UCSD-AML1 (cell line): ENCODE results near the gene SLC6A11.

Experiments used
- DNase-seq: peaks from one replicate; lab custom pipeline; 2025; ENCODE audit not compliant: unreplicated experiment; lab: John Stamatoyannopoulos, UW

Gene SLC6A11

DNA sequence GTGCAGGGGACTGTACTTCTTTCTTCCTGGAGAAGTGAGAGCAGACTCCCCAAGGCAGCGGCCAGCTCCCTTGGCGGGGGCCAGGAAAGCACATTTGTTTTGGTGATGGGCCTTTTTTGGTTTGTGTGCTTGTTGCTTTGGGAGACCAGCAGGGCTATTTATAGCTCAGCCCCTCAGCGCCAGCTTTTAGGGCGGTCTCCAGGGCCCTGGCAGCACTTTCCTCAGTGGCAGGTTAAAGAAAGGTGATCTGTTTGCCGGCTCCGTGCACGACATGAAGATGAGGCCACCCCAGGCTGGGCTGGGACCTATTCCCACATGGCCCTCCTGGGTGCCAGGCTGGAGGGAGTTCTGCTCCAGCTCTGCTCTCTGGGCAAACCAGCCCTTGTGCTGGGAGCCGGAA, 21.8 kb downstream of the SLC6A11 start:
- DNase-seq = no peak

DNA sequence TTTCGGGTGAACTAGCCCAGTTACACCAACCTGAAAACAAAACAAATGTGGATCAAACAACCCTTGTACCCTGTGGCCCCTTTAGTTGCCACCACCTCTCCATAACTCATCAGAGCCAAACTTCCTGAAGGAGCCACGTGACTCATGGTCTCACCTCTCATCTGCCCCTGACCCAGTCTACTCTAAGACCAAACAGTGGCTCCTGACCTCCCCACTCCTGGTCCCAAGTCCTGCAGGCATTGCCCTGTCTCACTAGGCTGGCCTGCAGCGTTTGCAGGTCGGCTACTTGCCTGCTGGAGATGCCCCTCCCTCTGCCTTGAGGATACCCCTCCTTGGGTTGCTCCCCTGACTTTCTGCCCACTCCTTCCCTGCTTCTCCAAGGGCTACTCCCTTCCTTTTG, 23.1 kb downstream of the SLC6A11 start:
- no peak for DNase-seq

DNA sequence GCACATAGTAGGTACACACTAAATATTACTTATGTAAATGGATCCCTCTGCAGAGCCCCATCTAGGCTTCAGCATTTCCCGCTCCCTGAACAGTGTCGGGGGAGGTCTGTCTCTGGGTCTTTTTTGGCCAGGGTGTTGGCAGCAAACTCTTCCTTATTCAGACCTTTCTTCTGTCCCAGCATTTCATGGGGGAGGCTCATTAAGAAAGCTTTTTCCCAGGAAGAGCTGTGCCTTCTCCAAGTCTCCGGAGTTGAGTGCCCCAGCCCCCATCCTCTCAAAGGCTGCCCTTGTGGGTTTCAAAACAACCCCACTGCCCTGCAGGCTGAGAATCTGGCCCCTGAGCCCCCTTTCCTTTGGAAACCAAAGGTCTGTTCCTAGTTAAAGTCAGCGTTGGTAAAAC, 25.1 kb downstream of the SLC6A11 start:
- DNase-seq = no peak

DNA sequence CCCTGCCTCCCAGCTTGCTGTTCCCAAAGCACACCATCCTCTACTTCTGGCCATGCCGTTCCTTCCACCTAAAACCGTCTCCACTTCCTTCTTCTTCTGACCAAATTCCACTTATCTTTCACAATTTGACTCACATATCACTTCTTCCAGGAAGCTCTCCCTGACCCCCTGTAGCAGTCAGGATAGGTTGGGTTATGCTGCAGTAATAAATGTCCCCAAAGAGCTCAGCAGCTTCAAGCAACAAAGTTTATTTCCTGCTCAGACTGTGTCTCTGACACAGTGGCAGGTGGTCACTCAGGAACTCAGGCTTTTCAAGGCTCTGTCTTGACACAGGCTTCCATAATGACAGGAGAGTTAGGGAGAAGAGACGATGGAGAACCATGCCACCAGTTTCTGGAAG, 27.4 kb downstream of the SLC6A11 start:
- DNase-seq = no peak

DNA sequence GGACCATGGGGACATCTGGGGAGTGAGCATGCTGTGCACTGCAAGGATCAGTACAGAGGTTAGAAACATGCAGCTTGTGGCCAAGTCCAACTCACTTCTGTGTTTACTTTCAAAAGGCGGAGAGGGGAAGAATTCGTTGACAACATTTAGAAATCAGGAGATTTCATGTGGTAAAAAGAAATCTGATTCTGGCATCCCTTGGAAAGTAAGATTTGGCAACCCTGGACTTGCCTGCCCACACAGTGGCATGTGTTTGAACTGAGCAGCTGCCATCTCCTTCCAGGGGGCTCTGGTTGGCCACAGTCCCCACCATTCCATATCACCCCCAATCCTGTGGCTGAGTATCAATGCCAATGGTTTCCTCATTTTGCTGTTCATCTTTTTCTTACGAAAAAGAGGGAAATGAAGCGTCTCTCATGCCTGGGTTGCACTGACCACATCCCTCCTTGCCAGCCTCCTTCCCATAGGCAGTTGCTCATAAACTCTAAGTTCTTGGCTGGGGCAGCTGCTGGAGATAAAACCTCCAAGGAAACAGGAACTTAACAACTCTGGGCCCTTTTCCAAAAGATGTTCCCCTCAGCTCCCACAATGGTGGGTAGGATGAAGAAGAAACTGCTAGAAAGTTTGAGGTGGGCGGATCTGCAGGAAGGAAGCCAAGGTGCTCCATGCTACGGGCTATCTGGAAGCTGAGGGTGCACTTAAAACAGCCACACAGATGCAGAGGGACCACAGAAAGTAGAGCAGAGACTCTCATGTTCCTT, 29.2 kb downstream of the SLC6A11 start:
- no peak for DNase-seq

DNA sequence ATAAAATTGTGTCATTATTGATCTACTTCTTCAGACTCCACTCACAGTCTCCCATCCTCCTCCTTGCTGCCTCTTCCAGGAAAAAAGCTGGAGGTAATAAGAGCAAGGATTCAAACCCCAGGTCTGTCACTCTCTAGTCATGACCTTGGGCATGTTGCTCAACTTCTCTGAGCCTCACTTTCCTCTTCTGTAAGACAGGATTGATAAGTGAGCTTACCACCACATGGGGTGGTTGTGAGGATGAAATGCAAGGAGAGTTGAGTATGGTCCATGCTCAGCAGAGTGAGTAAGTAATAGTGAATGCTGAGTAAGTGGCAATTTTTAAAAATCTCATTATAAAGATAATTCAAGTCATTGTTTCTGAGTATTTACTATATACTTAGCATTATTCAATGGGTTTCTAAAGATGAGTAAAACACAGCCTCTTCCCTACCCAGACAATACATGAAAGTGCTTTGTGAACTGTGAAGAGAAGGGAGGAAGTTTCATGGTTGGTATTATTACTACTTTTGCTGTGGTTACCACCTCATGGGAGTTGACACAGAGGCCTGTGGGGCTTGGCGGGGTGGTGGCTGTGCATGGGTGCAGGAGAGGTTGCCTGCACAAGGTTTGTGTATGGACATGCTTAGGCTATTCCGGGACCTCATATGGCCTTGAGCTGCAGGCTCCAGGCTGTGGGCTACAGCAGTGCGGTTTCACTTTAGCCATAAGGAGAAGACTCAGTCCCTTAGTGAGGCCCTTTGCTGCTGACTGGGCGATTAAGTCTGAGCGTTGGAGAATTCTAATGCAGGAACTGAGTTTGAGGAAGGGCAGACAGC, 30.0 kb downstream of the SLC6A11 start:
- no peak for DNase-seq

DNA sequence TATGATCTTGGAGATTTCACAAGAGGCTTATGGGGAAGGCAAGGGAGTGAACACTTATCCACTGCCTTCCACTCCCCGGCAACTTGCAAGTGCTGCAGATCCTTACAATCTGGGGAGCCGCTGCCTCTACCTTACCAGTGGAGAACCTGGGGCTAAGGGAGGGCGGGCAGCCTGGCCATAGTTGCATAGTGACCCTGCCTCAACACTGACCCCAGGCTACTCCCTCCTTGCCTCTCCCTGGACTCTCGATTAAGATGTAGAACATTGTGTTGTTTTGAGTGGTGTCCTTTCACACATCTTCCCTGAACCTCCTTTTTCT, 30.6 kb downstream of the SLC6A11 start:
- DNase-seq = no peak

DNA sequence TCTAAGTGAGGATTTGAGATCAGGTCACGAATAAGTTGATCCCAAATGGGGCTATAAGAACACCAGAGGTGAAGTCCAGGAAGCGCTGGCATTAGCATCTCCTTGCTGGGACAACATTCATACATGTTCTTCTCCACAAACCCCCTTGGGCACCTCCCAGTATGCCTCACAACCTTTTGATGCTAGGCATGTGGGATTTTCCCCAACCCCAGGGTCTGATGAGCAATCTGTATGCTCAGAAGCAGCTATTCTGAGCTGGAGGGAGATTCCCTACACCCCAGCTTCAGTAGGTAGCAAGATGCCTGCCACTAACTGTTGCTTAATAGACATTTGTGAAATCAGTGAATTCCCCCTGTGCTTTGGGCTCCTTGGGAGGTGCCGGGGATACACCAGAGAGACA, 32.2 kb downstream of the SLC6A11 start:
- DNase-seq = no peak

DNA sequence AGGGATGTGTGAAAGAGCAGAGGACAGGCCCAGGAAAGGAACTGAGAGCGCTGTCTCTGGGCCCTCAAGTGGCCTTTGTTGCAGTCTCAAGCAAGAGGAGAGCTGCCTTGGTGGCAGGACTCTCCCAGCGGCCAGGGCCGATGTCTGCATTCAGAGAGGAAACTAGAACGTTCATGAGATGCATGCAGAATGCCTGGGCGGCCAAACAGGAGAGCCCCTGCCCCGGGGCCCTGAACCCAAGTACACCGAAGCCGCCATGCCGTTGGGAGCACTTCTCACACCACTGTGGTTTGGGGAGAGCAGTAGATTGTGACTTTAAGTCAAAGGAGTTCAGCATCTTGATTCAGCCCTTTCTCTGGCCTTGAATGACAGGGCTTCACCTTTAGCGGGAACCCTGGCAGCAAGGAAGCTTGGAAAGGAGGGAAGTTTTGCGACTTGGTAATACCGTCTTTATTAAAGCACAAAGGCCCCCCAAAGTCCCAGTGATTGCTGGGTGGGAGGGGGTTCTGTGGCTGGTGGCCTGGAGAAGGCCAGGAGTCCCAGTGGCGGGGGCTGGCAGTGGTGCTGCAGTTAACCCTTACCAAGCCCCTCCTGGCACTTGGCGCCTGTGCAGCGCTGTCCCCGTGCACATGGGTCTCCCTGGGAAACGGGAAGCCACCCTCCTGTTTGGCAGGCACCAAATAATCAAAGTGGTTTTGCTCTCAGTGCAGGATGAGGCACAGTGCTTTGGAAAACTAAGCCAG, 36.2 kb downstream of the SLC6A11 start:
- DNase-seq = no peak

DNA sequence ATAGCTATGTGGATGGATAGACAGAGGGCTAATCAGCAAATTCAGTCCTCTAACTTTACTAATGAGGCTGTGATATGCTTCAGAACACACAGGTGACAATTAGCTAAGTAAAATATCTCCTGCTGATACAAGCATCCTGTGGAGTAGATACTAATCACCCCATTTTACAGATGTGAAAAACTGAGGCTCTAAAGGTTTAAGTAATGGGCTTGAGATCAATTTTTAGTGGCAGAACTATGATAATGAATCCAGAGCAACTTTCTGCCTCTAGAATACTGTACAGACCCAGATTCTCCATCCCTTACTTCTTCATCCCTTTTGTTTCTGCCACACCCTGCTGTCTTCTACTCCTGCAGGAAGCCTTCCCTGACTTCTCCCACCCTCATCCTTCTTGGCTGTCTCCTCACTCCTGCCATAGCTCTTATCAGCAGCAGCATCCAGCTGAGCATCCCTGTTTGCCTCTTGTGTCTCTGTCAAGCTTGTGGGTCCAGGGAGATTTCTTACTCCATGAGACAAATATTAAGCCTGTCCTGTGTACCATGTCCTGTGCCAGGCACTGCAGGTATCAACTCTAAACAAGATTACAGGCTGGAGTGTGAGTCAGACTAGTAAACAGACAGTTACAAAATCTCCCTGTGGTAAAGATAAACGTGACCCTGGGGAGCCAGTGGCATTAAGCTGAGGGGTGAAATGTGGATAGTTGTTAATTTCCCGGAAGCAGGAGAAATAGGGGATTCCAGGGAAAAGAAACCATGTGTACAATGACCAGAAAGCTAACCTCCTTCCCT, 39.2 kb downstream of the SLC6A11 start:
- no peak for DNase-seq

DNA sequence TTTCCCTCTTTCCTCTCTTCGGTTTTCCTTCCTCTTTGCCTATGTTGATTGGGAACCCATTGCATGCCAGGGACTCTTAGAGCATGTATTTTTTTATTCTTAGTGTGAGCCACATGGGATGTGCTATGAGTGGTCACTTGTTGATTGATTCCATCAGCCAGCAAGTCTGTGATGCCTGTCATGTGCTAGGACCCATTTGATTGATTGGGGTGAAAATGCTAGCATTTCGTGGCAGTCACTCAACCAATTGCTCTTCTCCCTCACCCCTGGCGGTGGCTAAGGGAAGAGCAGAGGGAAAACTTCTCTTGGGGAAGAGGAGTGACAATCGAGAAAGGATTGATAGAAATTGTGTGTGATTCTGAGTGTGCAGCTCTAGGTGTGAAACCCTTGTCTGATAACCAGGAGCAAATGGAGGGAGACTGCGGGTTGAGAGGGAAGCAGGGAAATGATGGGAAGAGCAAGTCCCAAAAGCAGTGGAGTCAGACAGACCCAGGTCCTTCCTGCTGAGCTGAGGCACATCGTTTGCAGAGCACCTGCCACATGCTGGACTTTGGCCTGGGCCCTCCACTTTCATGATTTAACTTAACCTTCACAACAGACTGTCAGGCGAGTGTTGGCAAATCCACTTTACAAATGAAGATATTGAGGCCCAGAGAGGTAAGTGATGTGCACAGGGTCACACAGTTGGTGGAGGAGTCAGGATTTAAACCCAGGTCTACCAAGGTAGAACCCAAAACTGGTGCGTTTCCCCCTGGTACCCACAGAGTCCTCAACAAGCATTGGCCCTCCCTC, 40.0 kb downstream of the SLC6A11 start:
- DNase-seq = no peak

DNA sequence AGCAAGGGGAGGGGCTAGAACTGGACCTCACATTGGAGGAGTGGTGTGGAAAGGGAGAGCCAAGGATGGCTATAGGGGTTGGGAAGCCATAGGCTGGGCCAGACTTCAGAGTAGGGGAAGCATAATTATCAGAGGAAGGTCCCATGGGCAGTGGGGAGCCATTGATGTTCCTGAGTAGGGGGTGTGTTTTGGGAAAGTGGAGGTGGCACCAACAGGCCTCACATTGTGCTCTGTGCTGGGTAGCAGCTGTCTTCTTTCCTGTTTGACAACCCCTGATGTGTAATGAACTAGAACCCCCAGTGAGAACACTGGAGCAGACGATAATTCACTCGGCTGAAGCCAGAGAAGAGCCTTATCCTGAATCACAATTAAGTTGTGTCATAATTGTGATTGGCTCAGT, 41.2 kb downstream of the SLC6A11 start:
- DNase-seq = no peak

DNA sequence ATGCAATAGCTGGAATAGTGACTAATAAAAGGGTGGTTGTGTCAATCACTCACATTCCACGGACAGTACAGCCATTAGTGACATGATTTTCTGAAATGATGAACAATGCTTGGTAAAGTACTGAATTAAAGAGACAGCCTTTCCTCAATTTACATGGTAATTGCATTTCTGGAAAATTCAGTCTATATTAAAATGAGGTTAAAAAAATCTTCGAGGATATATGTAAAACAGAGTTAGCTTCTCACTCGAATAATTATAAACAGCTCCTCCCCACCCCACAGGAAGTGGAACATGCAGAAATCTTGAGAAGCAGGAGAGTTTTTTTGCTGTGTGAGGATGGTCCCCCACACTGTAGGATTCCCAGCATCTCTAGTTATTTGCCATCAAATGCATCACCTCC, 42.1 kb downstream of the SLC6A11 start:
- no peak for DNase-seq

DNA sequence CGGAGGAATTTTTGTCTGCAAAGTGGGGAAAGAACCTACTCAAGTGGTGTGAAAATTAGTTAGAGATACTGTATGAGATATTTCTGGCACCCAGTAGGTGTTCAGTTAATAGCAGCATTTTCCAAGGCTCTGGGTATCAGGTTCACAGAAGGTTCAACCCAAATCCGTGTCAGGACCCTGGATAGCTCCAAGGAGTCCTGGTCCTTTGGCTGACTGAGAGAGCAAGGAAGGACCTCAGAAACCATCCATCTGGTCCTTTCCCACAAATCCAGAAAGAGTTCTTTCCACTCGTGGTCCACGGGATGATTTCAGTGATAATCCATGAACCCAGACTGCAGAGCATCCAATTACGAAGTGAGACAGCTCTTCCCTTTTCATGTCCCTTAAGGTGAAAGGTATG, 51.4 kb downstream of the SLC6A11 start:
- DNase-seq = no peak

DNA sequence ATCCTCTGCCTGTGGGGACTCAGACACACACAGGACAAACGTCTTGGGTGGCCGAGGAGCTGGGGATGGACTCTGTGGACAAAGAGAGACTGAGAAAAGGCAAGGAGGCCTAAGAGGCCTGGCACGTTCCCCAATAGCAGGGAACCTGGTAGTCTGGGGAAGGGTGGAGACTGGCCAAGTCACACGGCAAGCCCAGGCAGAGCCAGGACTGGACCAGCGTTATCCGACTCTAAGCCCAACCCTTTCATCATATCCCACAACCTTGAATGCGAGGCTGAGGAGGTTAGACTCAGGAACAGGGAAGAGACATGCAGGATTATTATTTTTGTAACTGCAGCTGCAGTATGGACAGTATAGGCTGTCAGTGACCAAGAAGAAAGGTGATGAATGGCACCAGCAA, 53.4 kb downstream of the SLC6A11 start:
- DNase-seq = no peak

DNA sequence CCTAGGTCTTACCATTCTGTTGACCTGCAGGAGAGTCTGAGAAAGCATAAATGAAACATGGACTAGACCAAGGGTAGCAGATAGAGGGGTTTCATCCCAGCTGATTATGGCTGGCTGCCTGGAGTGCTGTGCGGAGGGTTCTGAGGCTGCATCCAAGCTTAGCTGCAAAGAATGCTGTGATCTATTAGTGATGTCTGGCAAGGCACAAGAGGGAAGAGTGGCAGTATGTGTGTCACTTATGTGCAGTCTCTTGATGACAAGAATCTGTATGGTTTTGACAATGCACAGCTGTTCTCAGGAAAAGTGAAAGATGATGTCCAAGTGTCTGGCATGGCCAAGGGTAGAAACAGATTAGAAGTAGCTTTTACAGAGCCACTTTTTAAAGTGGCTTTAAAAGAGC, 54.3 kb downstream of the SLC6A11 start:
- DNase-seq = no peak

DNA sequence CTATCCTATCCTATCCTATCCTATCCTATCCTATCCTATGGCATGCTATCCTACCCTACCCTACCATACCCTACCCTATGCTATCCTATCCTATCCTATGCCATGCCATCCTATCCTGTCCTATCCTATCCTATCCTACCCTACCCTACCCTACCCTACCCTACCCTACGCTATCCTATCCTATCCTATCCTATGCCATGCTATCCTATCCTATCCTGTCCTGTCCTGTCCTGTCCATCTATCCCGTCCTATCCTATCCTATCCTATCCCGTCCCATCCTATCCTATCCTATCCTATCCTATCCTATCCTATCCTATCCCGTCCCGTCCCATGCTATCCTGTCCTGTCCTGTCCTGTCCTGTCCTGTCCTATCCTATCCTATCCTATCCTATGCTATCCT, 57.4 kb downstream of the SLC6A11 start:
- DNase-seq = no peak

DNA sequence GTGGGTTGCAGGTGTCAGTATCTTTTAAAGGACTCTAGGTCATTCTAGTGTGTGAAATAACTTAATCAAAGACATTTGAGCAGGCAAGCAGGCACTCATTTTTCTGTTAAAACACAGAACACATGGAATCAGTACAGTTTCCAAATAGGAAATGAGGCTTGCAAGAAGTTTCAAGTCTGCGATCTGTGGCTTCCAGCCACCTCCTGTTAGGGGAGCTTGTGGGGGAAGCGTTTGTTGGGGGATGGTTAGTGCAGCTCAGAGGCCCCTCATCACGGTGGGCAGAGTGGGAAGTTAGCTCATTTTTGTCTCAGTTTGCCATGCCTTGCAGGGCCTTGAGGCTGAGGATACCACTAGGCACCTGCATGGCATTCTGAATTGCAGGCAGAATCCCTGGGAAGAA, 59.9 kb downstream of the SLC6A11 start:
- DNase-seq = no peak

DNA sequence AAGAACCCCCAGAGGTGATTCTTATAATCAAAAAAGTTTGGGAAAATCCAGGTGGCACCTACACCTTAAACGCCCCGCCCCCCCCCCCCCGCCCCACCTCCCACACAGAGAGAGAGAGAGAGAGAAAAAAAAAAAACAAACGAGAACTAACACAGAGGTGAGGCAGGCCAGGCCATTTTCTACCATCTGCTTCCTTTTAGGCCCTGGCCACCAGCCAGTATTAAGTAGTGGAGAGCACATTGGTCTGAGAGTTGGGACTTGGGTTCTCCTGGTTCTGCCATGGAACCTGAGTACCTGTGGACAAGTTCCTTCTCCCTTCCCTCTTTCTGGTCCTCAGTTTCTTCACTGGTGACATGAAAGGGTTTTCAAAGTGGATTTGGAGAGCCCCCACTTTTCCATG, 60.6 kb downstream of the SLC6A11 start:
- no peak for DNase-seq

DNA sequence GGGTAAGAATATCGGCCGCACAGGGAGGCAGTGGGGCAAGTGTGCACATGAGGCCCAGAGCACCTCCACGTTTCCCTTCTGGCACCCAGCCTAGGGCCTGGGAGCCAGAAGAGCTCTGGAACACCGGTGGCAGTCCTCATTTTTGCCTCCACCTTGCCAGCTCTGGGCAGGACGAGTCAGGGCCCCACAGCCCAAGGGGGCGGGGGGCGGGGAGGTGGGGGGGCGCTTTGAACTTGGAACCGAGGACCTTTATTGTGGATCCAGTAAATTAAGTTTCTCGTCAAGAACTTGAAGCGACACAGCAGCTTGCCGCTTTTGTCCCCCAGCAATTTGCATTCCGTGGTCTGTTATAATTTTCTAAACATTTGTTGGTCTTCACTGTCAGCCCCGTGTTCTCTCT, 66.8 kb downstream of the SLC6A11 start:
- no peak for DNase-seq
